GM21390 (cell line): Measurements from ENCODE around the gene MCM3AP.

Experiments
- ATAC-seq: cut with Tn5 transposase; IDR thresholded peaks from one replicate; pipeline ENCODE4 v1.9.1; 2021; ENCODE audit not compliant: unreplicated experiment

MCM3AP gene

DNA sequence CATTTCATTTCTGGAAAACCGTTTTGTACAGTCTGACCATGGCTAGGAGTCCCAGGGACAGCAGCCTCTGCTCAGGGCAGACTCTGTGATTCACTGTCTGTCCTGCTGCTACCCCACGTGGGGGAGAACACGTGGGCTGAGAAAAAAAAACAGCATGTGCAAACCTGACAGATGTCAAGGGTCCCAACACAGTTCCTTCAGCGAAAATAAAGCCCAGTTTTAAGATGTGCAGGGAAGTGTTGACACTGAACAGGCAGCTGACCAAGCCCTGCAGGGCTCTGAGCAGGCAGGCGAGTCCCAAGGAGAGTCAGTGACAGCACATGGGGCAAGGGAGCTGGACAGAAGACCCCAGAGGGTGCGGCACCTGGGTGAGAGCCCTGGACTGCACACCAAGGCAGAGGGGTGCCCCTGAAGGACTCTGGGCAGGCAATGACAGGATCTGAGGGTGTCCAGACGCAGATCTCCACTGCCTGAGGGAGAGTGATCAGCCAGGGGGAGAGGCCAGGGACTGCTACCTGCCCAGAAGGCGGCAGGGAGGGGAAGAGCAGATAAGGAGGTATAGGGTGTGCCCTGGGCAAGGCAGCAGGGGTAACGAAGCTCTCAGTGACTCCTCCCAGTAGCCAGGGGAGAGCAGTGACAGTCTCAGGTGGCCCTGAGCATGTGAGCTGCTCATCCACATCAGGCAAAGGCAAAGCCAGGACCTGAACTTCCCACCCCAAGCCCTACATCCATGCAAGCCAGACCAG, 96.0 kb downstream of the MCM3AP start:
- ATAC-seq: no peak

DNA sequence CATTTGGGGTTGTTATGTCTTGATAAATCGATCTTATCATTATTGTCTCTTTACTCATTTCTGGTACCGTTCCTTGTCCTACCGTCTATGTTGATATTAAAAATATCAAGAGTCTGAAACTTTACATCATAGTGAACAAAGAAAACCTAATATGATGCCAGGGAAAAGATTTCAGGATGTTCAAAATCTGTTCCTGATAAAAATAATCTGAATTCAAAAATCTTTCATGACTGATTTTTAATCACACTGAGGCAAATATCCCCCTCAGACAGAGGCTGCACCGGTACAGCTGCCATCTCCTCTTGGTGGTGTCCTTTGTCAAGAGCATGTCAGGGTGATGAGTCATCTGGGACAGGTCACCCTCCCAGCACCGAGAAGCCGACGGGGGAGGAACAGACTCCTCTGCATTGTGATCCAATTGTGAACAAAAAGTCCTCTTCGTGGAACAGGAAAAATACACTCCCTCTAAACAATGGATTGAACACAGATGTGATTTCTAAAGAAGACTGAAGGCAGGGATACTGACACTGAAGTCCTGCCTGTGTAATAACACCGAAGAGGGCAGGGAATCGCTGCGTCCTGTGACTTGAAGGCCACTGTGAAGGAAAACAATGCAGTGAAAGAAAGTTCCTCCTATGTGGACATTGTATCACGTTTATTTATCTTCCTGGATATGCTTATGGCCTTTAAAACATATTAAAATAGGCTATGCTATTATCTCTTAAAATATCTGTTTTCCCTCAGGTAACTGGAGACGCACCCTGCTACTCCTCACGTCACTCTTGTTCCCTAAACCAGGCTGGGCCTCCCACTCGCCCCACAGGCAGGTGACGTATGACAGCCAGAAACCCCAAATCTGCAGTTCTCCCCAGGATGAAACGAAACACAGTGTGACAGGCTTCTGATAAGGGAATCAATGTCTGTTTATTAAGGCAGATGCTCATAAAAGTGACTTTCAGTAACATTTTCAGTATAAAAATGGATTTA, 96.9 kb downstream of the MCM3AP start:
- no peak for ATAC-seq

DNA sequence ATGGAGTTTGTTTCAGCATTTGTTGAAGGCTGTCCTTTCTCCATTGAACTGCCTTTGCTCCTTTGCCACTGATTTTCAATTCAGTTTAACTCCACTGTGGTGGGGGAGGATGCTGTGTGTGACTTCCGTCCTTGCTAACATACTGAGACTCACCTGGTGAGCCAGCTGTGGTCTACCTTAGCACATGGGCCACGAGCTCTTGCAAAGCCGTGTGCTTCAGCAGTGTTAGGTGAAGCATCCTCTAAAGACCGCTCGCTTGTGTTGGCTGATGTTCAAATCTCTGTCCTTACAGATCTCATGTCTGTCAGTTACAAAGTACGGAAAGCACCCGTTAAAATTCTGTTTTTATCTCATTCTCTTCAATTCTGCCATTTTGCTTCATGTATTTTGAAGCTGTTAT, 97.6 kb downstream of the MCM3AP start:
- no peak for ATAC-seq

DNA sequence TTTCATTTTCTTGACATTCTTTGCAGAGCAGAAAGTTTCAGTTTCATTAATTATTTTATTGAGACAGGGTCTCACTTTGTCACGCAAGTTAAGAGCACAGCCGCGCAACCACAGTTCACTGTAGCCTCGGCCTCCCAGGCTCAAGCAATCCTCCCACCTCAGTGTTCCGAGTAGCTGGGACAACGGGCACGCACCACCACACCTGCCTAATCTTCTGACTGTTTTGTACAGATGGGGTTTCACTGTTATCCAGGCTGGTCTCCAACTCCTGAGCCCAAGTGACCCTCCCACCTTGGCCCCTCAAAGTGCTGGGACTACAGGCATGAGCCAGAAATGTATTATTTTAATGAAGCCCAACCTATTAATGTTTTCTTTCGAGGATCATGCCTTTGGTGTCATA, 98.2 kb downstream of the MCM3AP start:
- ATAC-seq: no peak

DNA sequence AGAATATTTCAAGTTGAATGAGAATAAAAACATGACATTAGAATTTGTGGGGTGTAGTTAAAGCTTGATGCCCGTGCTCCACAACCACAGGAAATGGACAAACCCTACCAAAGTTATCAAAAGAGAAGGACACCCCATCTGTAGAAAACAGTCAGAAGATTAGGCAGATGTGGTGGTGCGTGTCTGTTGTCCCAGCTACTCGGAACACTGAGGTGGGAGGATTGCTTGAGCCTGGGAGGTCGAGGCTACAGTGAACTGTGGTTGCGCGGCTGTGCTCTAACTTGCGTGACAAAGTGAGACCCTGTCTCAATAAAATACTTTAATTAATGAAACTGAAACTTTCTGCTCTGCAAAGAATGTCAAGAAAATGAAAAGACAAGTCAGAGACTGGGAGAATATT, 99.7 kb downstream of the MCM3AP start:
- ATAC-seq: no peak
